ENCODE data around the gene COPB1.

COPB1 gene

GRCh38 chr11:14543260-14543659 lies 43.6 kb upstream of the COPB1 start:
- no peak for TF ChIP-seq SNAI2 (CRISPR knock-in tag; IDR thresholded peaks at IDR 0.05)
- no peak for TF ChIP-seq ARNTL (CRISPR knock-in tag; IDR thresholded peaks at IDR 0.05; ENCODE audit: borderline replicate concordance, low read depth)
- TF ChIP-seq ZNF565 (CRISPR knock-in tag; conservative IDR thresholded peaks at IDR 0.05; ENCODE audit: low read depth) = no peak
- TF ChIP-seq PATZ1 (CRISPR knock-in tag; IDR thresholded peaks at IDR 0.05; ENCODE audit: borderline replicate concordance) = no peak
- no peak for TF ChIP-seq TCF4 (CRISPR knock-in tag; IDR thresholded peaks at IDR 0.05; ENCODE audit: borderline replicate concordance)
- no peak for TF ChIP-seq POU6F1 (CRISPR knock-in tag; IDR thresholded peaks at IDR 0.05; ENCODE audit: borderline replicate concordance, low read depth)
- no peak for TF ChIP-seq ESRRG (CRISPR knock-in tag; IDR thresholded peaks at IDR 0.05)
- TF ChIP-seq CSDC2 (CRISPR knock-in tag; IDR thresholded peaks at IDR 0.05) = no peak
- no peak for TF ChIP-seq ISL1 (CRISPR knock-in tag; IDR thresholded peaks at IDR 0.05)
- TF ChIP-seq GLIS3 (CRISPR knock-in tag; IDR thresholded peaks at IDR 0.05) = no peak
- TF ChIP-seq BACH2 (CRISPR knock-in tag; IDR thresholded peaks at IDR 0.05; ENCODE audit: borderline replicate concordance) = no peak
- TF ChIP-seq, protein P1, sequence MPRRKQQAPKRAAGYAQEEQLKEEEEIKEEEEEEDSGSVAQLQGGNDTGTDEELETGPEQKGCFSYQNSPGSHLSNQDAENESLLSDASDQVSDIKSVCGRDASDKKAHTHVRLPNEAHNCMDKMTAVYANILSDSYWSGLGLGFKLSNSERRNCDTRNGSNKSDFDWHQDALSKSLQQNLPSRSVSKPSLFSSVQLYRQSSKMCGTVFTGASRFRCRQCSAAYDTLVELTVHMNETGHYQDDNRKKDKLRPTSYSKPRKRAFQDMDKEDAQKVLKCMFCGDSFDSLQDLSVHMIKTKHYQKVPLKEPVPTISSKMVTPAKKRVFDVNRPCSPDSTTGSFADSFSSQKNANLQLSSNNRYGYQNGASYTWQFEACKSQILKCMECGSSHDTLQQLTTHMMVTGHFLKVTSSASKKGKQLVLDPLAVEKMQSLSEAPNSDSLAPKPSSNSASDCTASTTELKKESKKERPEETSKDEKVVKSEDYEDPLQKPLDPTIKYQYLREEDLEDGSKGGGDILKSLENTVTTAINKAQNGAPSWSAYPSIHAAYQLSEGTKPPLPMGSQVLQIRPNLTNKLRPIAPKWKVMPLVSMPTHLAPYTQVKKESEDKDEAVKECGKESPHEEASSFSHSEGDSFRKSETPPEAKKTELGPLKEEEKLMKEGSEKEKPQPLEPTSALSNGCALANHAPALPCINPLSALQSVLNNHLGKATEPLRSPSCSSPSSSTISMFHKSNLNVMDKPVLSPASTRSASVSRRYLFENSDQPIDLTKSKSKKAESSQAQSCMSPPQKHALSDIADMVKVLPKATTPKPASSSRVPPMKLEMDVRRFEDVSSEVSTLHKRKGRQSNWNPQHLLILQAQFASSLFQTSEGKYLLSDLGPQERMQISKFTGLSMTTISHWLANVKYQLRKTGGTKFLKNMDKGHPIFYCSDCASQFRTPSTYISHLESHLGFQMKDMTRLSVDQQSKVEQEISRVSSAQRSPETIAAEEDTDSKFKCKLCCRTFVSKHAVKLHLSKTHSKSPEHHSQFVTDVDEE (CRISPR knock-in tag; IDR thresholded peaks at IDR 0.05) = no peak
- no peak for TF ChIP-seq CREB5 (CRISPR knock-in tag; IDR thresholded peaks at IDR 0.05; ENCODE audit: low read depth)
- TF ChIP-seq ZNF70 (CRISPR knock-in tag; IDR thresholded peaks at IDR 0.05) = no peak
- ATAC-seq = no peak

DNA sequence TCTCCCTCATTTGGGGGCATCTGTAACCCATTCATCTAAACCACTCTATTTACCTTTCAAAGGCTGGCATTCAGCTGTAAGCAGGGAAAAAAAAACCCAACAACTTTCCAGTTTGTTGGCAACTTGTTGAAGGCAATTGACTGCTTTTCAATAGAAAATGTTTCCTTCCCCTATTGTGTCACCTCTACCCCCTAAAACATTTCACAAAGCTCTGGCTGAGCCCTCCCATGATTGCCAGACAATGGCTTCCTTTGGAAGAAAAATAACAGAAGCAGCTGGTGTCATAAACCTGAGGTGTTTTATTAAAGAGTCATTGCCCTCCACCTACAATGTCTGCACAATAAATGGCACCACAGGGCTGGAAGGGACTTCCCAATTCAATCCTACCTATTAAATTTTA lies 42.7 kb upstream of the COPB1 start:
- no peak for ATAC-seq
- TF ChIP-seq BACH2 (CRISPR knock-in tag; IDR thresholded peaks at IDR 0.05; ENCODE audit: borderline replicate concordance) (no peak), ZNF8 (CRISPR knock-in tag; IDR thresholded peaks at IDR 0.05) (no peak), ISL1 (CRISPR knock-in tag; IDR thresholded peaks at IDR 0.05) (no peak), SNAI2 (CRISPR knock-in tag; IDR thresholded peaks at IDR 0.05) (no peak), ZNF565 (CRISPR knock-in tag; conservative IDR thresholded peaks at IDR 0.05; ENCODE audit: low read depth) (no peak), ESRRG (CRISPR knock-in tag; IDR thresholded peaks at IDR 0.05) (no peak), PATZ1 (CRISPR knock-in tag; IDR thresholded peaks at IDR 0.05; ENCODE audit: borderline replicate concordance) (no peak)

DNA sequence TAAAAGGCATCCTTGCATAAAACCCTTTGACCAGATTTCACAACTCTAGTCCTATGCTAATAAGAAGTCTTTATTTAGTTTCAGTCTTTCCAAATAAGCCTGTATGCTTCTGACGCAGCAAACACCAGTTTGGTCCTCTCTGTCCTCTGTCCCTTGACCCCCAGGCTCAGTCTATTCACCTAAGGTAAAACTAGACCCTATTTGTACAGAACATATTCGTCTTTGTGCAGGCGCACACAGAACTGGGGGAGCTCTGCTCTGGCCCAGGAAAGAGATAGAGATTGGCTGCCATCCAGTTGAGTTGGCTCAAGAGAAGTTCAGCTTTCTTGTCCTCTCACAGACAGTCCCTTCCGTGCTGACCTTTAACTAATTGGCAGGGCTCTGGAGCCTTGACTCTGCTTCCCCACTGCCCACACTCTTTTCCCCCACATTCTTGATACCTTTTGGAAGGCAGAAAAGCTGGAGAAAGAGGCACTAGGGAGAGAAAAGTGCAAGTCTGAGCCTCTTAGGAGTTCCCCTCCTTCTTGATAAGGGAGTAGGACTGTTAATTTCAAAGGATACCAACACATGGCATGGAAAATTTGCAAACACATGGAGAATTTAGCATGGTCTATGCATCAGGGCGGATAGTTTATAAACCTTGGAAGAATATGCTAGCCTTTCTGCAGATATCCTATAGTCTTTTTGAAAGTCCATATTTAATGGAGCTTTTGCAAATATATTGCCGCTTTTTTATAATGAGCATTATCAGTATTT lies 41.8 kb upstream of the COPB1 start:
- ATAC-seq = no peak
- TF ChIP-seq ZC3H10 (CRISPR knock-in tag; IDR thresholded peaks at IDR 0.05) (no peak), BACH2 (CRISPR knock-in tag; IDR thresholded peaks at IDR 0.05; ENCODE audit: borderline replicate concordance) (no peak), SNAI2 (CRISPR knock-in tag; IDR thresholded peaks at IDR 0.05) (no peak), ZFP3 (CRISPR knock-in tag; IDR thresholded peaks at IDR 0.05) (no peak), ZFP30 (CRISPR knock-in tag; IDR thresholded peaks at IDR 0.05) (no peak), ZNF8 (CRISPR knock-in tag; IDR thresholded peaks at IDR 0.05) (no peak), ZNF70 (CRISPR knock-in tag; IDR thresholded peaks at IDR 0.05) (no peak), POU6F1 (CRISPR knock-in tag; IDR thresholded peaks at IDR 0.05; ENCODE audit: borderline replicate concordance, low read depth) (no peak)

Data from SK-N-SH treated with all-trans-retinoic acid at 6 μM for 48 hours (cell line).